ENCODE data around the gene MRFAP1L1. TPM values are rescaled to one million over a fixed set of nuclear protein-coding genes. Genes with fewer than 3 reads are reported as not detected.
A peak's percentile ranks its signal among the peaks of the same experiment; 100 is the strongest.
"Not testable (repeated sequence)": the region's sequence is repeated elsewhere in the genome, so short reads cannot be mapped to it uniquely, and the experiment has no call there.

The MRFAP1L1 gene
- total RNA-seq, 1 donor, result 25.0 TPM

- DNase-seq (ENCODE audit: low read depth in 2 of 3, low spot score in 2 of 3), result no peak
These were observed 24.6 kb upstream of the MRFAP1L1 start for GRCh38 chr4:6734165-6734786.

DNA sequence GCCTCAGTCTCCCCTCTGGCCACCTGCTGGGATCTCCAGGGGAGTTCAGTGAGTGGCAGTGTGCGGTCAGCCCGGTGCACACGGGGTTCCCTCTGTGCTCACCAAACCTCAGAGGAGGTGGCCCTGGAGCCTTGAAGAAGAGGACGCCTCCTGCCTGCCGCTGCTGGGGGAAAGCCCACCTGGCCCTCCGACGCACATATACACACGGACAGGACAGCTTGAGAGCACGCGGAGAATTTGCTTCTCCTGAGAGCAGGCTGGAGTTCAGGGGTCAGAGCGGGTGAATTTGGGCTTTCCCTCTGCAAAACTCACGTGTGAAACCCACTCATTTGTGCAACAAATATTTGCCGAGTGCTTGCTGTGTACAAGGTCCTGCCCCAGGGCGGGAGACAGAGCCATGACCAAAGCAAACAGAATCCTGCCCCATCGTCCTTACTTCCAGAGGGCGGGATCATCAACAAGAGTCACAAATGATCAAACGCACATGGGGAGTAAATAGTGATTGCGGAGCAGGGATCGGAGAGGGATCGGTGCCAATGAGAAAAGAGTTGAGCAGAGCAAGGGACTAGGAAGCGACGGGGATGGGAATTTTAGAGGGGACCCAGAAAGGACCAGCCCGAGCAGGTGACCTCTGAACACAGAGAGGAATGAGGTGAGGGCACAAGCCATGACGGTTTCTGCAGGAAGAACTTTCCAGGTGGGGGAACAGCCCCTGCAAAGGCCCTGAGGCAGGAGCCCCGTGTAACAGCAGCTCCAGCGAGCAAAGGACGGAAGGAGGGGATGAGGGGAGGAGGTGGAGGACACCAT lies 23.9 kb upstream of the MRFAP1L1 start:
- no peak for DNase-seq (ENCODE audit: low read depth in 2 of 3, low spot score in 2 of 3)

GRCh38 chr4:6732441-6733357 lies 23.0 kb upstream of the MRFAP1L1 start:
- no peak for DNase-seq (ENCODE audit: low read depth in 2 of 3, low spot score in 2 of 3)

DNA sequence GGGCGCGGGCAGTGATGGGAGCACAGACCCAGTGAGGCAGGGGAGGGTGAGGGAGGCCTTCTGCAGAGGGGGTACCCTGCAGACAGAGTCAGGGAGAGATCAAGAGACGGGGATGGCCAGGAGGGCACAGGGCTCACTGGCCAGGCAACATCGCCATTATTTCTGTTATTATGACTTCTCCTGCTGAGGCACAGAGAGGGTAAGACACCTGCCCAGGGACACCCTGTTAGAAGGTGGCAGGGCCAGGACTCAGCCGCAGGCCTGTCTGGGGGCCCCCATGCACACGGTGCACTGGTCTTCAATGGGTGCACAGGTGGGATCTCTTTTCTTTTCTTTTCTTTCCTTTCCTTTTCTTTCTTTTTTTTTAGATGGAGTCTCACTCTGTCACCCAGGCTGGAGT lies 22.1 kb upstream of the MRFAP1L1 start:
- no peak for DNase-seq (ENCODE audit: low read depth in 2 of 3, low spot score in 2 of 3)

DNA sequence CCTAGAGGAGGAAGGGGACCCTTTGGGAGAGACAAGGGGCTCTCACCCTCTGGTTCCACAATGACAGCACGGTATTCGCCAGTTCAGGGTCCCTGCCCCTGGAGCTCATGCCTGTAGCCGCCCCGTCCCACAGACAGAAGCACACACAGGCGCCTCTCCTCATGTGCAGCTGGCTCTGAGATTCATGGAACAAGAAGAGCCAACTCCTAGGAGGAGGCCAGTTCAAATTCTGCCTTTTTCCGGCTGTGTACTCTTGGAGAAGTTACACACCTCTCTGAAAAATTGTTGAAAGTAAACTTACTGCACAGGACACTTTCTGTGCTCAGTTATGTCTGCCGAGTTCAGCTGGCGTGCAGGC lies 21.6 kb upstream of the MRFAP1L1 start:
- DNase-seq (ENCODE audit: low read depth in 2 of 3, low spot score in 2 of 3), result no peak

- DNase-seq (ENCODE audit: low read depth in 2 of 3, low spot score in 2 of 3), result peak in 2 of 3 donors; percentile 61 to 66
These were observed 21.1 kb upstream of the MRFAP1L1 start for GRCh38 chr4:6730603-6731317.

DNA sequence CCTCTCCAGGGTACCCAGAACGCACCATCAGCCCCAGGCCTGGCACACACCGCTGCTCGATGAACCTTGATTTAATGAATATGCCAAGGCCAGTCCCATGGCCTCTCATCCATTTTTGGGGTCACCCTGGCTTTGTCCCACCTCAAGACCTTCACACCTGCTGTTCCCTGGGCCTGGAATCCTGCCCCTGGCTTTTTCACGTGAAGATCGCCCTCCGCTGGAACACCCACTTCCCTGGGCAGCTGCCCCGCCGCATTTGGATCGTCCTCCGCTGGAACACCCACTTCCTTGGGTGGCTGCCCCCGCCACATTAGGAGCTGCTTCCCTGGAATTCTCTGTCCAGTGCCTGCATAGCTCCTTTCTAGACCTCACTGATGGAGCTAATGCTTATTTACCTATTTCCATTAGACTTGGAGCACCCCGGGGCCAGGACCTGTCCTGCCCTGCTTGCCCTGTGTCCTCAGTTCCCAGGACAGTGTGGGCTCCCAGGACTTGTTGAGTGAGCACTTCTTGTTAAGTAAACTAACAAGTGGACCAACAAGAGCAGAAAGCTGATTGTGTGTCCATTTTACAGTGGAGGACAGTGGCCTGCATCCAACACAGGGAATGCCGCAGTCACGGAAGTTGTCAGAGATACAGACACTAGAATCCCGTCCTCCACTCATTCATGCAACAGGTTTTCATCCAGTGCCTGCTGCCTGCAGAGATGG lies 18.8 kb upstream of the MRFAP1L1 start:
- DNase-seq (ENCODE audit: low read depth in 2 of 3, low spot score in 2 of 3), result no peak

DNA sequence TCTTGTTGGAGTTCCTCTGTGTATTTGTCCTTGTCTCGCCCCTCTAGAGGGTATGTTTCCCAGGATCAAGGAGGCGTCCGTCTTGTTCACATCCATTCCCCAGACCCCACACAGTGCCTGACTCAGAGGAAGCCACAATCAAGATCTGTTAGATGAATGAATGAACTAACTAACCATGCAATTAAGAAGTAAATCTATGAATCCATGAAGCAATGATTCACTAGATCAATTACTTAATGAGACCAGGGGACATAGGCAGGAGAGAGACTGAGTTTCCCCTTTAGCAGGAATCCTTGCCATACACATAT lies 18.2 kb upstream of the MRFAP1L1 start:
- DNase-seq (ENCODE audit: low read depth in 2 of 3, low spot score in 2 of 3), result no peak

- DNase-seq (ENCODE audit: low read depth in 2 of 3, low spot score in 2 of 3), result no peak
These were observed 17.6 kb upstream of the MRFAP1L1 start for GRCh38 chr4:6727081-6727942.

DNA sequence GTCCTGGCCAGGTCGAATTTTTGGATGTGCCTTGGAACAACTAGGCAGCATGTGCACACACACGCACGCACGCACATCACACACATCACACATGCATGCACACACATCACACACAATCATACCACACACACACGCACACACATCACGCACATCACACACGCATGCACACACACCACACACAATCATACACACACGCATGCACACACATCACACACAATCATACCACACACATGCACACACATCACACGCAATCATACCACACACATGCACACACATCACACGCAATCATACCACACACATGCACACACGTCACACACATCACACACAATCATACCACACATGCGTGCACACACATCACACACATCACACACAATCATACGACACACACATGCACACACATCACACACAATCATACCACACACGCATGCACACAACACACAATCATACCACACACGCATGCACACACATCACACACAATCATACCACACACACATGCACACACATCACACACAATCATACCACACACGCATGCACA lies 15.8 kb upstream of the MRFAP1L1 start:
- DNase-seq (ENCODE audit: low read depth in 2 of 3, low spot score in 2 of 3), result not testable (repeated sequence)

- no peak for DNase-seq (ENCODE audit: low read depth in 2 of 3, low spot score in 2 of 3)
These were observed 14.9 kb upstream of the MRFAP1L1 start for GRCh38 chr4:6724421-6725111.

DNA sequence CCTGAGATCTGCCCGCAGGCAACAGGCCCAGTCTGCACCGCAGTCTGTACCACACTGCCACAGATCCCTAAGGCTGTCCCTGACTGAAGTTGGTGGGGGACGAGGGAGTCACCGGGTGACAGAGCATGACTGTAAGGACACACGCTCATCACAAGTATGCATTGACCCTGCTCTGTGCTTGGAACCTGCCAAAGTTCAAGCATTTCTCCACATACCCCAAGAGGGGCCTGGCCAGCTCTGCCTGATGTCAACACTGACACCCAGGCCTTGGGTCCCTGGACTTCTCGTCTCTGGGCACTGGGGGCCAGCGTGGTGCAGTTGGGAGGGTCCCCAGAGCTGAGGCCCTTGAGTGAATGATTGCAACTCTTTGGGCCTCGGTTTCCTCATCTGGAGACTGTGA lies 14.2 kb upstream of the MRFAP1L1 start:
- DNase-seq (ENCODE audit: low read depth in 2 of 3, low spot score in 2 of 3), result no peak

GRCh38 chr4:6722891-6723290 lies 13.2 kb upstream of the MRFAP1L1 start:
- no peak for DNase-seq (ENCODE audit: low read depth in 2 of 3, low spot score in 2 of 3)

GRCh38 chr4:6721121-6721520 lies 11.5 kb upstream of the MRFAP1L1 start:
- DNase-seq (ENCODE audit: low read depth in 2 of 3, low spot score in 2 of 3), result no peak

DNA sequence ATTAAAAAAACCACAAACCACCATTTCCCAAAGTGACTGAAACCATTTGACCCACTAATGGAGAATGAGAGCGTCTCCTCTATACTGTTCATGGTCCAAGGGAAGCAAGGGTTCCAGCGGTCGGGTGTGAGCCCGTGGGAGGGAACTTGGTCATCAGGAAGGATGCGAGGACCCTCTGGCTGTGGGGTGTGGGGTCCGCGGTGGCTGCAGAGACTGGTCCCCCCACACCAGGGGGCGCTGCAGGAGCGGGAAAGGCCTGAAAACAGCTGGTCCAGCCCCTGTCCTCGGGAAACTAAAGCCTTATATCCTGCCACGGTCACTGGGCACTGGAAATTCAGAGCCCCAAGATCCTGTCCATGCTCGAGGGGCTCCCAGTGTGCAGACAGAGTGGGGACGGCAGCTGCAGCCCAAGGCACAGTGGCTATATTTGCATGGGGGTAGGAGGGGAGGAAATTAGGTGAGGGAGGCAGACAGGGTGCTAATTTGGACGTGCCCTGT lies 10.6 kb upstream of the MRFAP1L1 start:
- peak; percentile 58 to 76 (median 67) for DNase-seq (ENCODE audit: low read depth in 2 of 3, low spot score in 2 of 3)

DNA sequence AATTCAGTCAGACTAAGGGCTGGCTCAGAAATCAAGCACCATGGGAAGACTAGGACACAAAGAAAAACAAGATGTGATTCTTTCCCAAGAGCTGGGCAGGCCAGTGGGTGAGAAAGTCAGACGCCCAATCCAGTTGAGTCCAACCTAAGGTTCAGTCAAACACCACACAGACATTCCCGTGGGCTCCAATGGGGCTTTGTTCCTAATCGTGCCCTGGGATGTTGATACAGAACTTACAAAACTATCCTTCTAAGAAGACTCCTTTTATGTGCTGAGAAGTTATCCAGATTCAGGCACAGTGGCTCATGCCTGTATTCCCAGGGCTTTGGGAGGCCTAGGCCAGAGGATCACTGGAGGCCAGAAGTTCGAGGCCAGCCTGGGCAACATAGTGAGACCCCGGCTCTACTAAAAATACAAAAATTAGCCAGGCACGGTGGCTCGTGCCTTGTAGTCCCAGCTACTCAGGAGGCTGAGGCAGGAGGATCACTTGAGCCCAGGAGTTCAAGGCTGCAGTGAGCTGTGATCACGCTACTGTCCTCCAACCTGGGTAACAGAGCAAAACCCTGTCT lies 10.0 kb upstream of the MRFAP1L1 start:
- no peak for DNase-seq (ENCODE audit: low read depth in 2 of 3, low spot score in 2 of 3)

- DNase-seq (ENCODE audit: low read depth in 2 of 3, low spot score in 2 of 3), result no peak
These were observed 9.4 kb upstream of the MRFAP1L1 start for GRCh38 chr4:6718932-6719610.

Data from hematopoietic multipotent progenitor cell (in vitro differentiated cells).